ENCODE data around the gene FAM117B.

- TF ChIP-seq, protein P1, sequence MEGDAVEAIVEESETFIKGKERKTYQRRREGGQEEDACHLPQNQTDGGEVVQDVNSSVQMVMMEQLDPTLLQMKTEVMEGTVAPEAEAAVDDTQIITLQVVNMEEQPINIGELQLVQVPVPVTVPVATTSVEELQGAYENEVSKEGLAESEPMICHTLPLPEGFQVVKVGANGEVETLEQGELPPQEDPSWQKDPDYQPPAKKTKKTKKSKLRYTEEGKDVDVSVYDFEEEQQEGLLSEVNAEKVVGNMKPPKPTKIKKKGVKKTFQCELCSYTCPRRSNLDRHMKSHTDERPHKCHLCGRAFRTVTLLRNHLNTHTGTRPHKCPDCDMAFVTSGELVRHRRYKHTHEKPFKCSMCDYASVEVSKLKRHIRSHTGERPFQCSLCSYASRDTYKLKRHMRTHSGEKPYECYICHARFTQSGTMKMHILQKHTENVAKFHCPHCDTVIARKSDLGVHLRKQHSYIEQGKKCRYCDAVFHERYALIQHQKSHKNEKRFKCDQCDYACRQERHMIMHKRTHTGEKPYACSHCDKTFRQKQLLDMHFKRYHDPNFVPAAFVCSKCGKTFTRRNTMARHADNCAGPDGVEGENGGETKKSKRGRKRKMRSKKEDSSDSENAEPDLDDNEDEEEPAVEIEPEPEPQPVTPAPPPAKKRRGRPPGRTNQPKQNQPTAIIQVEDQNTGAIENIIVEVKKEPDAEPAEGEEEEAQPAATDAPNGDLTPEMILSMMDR (IDR thresholded peaks at IDR 0.05; ENCODE audit: borderline replicate concordance, extremely low read depth, low read length, poor library complexity, severe bottlenecking) = no peak
- TF ChIP-seq EZH2 (IDR thresholded peaks at IDR 0.05; ENCODE audit: borderline replicate concordance, low read depth, low read length, severe bottlenecking) = no peak
These were observed 120.2 kb downstream of the FAM117B start for GRCh38 chr2:202754936-202755335.
